MCF 10A (cell line): Measurements from ENCODE around the gene POLR2F. TPM values are rescaled to one million over a fixed set of nuclear protein-coding genes. Genes with fewer than 3 reads are reported as not detected.
A peak's percentile ranks its signal among the peaks of the same experiment; 100 is the strongest.

Experiments used
- BruUV-seq: library from RNA; stranded (reverse); fragments of 400-500 nt; replicated peaks from 2 replicates; lab custom pipeline; 2021; lab: Mats Ljungman, UMichigan
- CTCF ChIA-PET: fragments of 300-600 bp; sonication (Branson Sonifier 250); formaldehyde crosslinking; extraction: SDS; loops from one replicate; lab custom pipeline; 2021; ENCODE audit warnings: antibody characterized with exemption, inconsistent platforms; lab: Yijun Ruan, JAX
- POLR2A ChIA-PET: fragments of 300-600, 350-650 bp; sonication (Branson Sonifier 250); formaldehyde crosslinking; extraction: SDS; loops from one replicate; lab custom pipeline; 2020; ENCODE audit warnings: antibody characterized with exemption, inconsistent platforms; lab: Yijun Ruan, JAX
- DNase-seq: peaks from one replicate; pipeline ENCODE4 v3.0.0-alpha.2; 2018; ENCODE audit not compliant: unreplicated experiment
- H3K27ac Mint-ChIP-seq: one replicate; pipeline ENCODE4 v1.8.0; 2022; ENCODE audit warnings: mild to moderate bottlenecking, low read depth, mixed read lengths; ENCODE audit not compliant: unreplicated experiment
- H3K27me3 Mint-ChIP-seq: one replicate; pipeline ENCODE4 v1.8.0; 2022; ENCODE audit warnings: mixed read lengths; ENCODE audit not compliant: insufficient read depth, unreplicated experiment
- H3K36me3 Mint-ChIP-seq: one replicate; pipeline ENCODE4 v1.8.0; 2022; ENCODE audit warnings: mild to moderate bottlenecking, moderate library complexity, mixed read lengths; ENCODE audit not compliant: insufficient read depth, unreplicated experiment
- H3K4me1 Mint-ChIP-seq: one replicate; pipeline ENCODE4 v1.8.0; 2022; ENCODE audit warnings: mixed read lengths; ENCODE audit not compliant: insufficient read depth, unreplicated experiment
- H3K4me3 Mint-ChIP-seq: one replicate; pipeline ENCODE4 v1.8.0; 2022; ENCODE audit warnings: mild to moderate bottlenecking, moderate library complexity, mixed read lengths; ENCODE audit not compliant: unreplicated experiment
- H3K9me3 Mint-ChIP-seq: one replicate; pipeline ENCODE4 v1.8.0; 2022; ENCODE audit warnings: mixed read lengths; ENCODE audit not compliant: unreplicated experiment
- CTCF ChIP-seq: fragments of 200-600 bp; IDR thresholded peaks from one replicate; pipeline ENCODE4 v1.8.0; 2022; ENCODE audit warnings: antibody characterized with exemption, mild to moderate bottlenecking; ENCODE audit not compliant: unreplicated experiment
- intact Hi-C: fragments of 100-400 bp; cut with micrococcal nuclease; formaldehyde crosslinking; loops from 2 replicates; pipeline ENCODE4 v1.14.1; 2022
- total RNA-seq: library from RNA; stranded (reverse); gene quantifications from 2 replicates; pipeline ENCODE4 v1.2.3, GENCODE V29; 2022

Gene POLR2F
- total RNA-seq, 1 experiment from 2014 or later, result 87.5 TPM

GRCh38 chr22:37932401-37932800 lies 21.1 kb upstream of the POLR2F start:
- Mint-ChIP-seq H3K27me3 (no peaks in the 10 kb centered on the region), H3K9me3 (no peaks in the 10 kb centered on the region), H3K4me1 (peaks cover 22% of the 10 kb centered on the region), H3K4me3 (no peak overlapping the region), H3K36me3 (peaks cover 96% of the 10 kb centered on the region), H3K27ac (no peak overlapping the region)
- POLR2A ChIA-PET, result interaction anchor here (0.7 to 4.7 kb wide), 5 partner anchors 10 to 45 kb away, joined by 3 to 34 read pairs (median 6); partner anchors contain the start of gene MICALL1
- TF ChIP-seq CTCF, result no peak
- BruUV-seq, result no TSS peak
- CTCF ChIA-PET, result interaction anchor here (0.7 to 4.6 kb wide), 13 partner anchors 11 to 749 kb away, joined by 3 to 22 read pairs (median 4); partner anchors contain the start of gene MICALL1
- intact Hi-C loops, result no loop called here
- DNase-seq, result no peak

DNA sequence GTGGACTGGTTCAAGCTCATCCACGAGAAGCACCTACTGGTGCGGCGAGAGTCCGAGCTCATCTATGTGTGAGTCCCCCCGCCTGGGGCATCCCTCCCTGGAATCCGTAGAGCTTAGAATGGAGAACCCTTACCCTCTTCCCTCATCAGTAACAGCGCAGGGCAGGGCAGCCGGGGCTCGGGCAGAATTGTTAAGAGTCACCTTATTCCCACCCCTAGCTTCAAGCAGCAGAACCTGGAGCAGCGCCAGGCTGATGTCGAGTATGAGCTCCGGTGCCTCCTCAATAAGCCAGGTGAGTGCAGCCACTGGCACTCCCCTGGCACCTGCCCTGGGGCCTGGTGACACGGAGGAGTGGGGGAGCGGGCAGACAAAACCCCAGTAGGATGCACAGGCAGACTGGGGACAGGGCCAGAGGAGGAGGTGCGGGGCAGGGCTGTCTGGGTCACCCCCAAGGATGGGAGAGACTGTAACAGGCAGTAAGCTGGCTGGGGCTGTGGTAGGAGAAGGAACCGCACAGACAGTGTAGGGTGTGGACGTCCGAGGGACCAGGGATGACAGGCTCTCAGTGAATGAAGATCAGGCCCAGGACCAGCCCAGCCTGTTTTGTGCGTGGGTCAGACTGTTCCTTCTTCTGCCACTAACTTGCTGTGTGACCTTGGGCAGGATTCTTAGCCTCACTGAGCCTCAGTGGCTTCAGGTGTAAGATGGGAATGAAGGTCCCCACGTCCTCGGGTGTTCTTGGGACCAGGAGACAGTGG lies 20.5 kb upstream of the POLR2F start:
- Mint-ChIP-seq H3K27me3 (no peaks in the 10 kb centered on the region), H3K4me3 (peak overlapping the region; percentile 12), H3K27ac (no peak overlapping the region), H3K9me3 (no peaks in the 10 kb centered on the region), H3K4me1 (peaks cover 22% of the 10 kb centered on the region), H3K36me3 (peaks cover 96% of the 10 kb centered on the region)
- intact Hi-C loops, result loop anchor here (1.0 kb wide), 1 partner anchor 46 kb away; no protein-coding TSS in a partner anchor
- BruUV-seq, result no TSS peak
- CTCF ChIA-PET, result interaction anchor here (0.6 to 4.6 kb wide), 15 partner anchors 9 to 424 kb away, joined by 3 to 22 read pairs (median 5); partner anchors contain the start of gene MICALL1
- DNase-seq, result peak; percentile 11
- no peak for TF ChIP-seq CTCF
- POLR2A ChIA-PET, result interaction anchor here (0.5 to 4.7 kb wide), 10 partner anchors 9 to 131 kb away, joined by 3 to 34 read pairs (median 6); partner anchors contain the start of genes ANKRD54, C22orf23, MICALL1 and POLR2F

- peak overlapping the region; percentile 16 for H3K4me3 Mint-ChIP-seq
- no peaks in the 10 kb centered on the region for H3K27me3 Mint-ChIP-seq
- H3K27ac Mint-ChIP-seq, result no peak overlapping the region
- peak; percentile 95 for DNase-seq
- no peaks in the 10 kb centered on the region for H3K9me3 Mint-ChIP-seq
- TF ChIP-seq CTCF, result peak; percentile 90
- CTCF ChIA-PET, result interaction anchor here (0.6 to 4.6 kb wide), 25 partner anchors 10 to 425 kb away, joined by 3 to 22 read pairs (median 5); partner anchors contain the start of genes C22orf23, MICALL1 and POLR2F
- intact Hi-C loops, result loop anchor here (1.0 kb wide), 4 partner anchors 19 to 117 kb away; partner anchors contain the start of genes C22orf23 and POLR2F
- H3K4me1 Mint-ChIP-seq, result peaks cover 17% of the 10 kb centered on the region
- BruUV-seq, result no TSS peak
- POLR2A ChIA-PET, result interaction anchor here (0.6 to 4.7 kb wide), 11 partner anchors 14 to 762 kb away, joined by 3 to 34 read pairs (median 6); partner anchors contain the start of genes ANKRD54, C22orf23, MICALL1 and POLR2F
- H3K36me3 Mint-ChIP-seq, result peaks cover 96% of the 10 kb centered on the region
Observed at GRCh38 chr22:37933711-37934376, 19.7 kb upstream of the POLR2F start.
